ENCODE results near the gene EPS15.
"Not testable (repeated sequence)": the region's sequence is repeated elsewhere in the genome, so short reads cannot be mapped to it uniquely, and the experiment has no call there.

DNA sequence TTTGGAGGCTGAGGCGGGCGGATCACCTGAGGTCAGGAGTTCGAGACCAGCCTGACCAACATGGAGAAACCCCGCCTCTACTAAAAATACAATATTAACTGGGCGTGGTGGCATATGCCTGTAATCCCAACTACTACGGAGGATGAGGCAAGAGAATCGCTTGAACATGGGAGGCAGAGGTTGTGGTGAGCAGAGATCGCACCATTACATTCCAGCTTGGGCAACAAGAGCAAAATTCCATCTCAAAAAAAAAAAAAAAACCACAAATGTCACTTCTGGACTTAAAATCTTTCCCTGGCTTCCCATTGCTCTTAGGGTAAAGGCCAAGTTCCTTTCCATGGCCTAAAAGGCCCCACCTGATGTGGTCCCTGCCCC, 194.1 kb downstream of the EPS15 start:
- TF ChIP-seq, protein P1, sequence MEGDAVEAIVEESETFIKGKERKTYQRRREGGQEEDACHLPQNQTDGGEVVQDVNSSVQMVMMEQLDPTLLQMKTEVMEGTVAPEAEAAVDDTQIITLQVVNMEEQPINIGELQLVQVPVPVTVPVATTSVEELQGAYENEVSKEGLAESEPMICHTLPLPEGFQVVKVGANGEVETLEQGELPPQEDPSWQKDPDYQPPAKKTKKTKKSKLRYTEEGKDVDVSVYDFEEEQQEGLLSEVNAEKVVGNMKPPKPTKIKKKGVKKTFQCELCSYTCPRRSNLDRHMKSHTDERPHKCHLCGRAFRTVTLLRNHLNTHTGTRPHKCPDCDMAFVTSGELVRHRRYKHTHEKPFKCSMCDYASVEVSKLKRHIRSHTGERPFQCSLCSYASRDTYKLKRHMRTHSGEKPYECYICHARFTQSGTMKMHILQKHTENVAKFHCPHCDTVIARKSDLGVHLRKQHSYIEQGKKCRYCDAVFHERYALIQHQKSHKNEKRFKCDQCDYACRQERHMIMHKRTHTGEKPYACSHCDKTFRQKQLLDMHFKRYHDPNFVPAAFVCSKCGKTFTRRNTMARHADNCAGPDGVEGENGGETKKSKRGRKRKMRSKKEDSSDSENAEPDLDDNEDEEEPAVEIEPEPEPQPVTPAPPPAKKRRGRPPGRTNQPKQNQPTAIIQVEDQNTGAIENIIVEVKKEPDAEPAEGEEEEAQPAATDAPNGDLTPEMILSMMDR (IDR thresholded peaks at IDR 0.05): not testable (repeated sequence)
- TF ChIP-seq POLR2A (IDR thresholded peaks at IDR 0.05; ENCODE audit: low read depth): not testable (repeated sequence)
